HG02798 (cell line): ENCODE results near the gene ERN1.

Experiments
- ATAC-seq: cut with Tn5 transposase; IDR thresholded peaks from one replicate; pipeline ENCODE4 v1.9.1; 2021; ENCODE audit warnings: mild to moderate bottlenecking; ENCODE audit not compliant: unreplicated experiment, poor library complexity

The ERN1 gene

DNA sequence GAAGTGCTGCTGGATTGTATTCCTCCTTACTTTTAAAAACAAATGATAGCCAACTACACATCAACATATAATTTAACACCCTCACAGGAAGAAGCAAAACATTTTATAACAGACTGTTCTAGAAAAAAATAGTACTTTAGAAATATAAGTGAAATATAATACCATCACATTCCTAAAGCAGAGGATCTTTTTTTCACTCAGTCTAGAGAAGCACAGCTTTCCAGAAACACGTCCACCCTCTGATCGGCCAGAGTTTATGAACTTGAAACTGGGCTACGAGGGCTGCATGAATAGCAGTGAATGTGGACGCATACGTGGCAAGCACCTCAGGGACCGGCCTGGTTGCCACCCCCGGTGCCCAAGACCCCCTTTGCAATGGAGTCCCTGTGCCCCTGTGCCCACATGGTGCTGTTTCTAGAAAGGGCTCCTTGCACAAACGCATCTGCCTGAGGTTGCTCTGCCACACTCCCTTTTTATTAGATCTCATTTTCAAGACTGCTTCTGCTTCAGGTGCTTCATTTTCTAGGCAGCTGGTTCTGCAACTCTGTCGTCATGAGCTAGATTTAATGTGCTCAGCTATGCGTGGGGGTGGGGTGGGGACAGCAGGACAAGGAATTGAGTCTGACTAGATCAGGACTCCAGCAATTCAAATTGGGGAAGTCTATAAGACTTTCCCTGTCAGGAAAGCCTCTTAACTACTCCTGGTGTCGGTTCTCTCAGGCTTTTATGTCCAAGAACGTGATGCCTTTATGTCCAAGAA, 29.1 kb upstream of the ERN1 start:
- ATAC-seq, result no peak

- ATAC-seq, result no peak
Measured at GRCh38 chr17:64158406-64158805, 28.5 kb upstream of the ERN1 start.

DNA sequence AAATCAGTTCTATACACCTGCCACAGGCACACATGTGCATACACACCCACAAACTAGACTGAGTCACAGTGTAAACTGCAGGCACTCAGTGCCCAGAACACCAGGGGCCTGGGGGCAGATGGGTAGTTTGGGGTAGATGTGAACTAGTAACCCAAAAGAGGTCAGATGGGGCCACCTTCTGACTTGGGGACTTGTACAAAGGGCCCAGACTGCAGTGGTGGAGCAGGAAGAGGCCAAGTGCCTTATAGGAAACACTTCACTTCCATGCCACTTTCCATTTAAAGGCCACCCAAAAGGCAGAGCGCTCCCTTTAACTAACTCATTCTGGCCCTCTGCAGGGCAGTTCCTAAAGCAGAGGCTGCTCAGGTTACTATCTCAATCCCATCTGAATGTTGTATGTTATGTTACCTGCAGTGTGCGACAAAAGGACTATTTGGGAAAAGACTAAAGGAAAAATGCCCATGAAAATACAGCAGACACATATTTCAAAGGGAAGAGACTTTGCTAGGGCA, 27.8 kb upstream of the ERN1 start:
- ATAC-seq, result no peak

DNA sequence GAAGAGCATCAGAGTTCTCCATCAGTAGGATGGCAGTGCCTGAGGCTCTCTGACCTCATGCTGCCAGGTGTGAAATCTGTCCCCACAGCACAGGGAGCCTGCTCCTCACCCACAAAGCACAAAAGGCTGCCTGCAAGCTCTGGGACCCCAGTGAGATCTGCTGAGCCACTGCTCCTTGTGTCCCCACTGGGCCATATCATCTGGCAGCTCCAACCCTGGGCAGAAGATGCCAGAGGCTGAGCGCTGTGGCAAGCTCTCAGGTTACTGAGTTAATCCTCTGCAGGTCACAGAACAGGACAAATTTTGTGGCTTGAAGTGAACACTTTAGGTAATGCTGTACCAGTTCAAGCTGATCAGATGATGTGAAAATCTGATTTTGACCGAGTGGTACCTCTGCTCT, 26.7 kb upstream of the ERN1 start:
- no peak for ATAC-seq

DNA sequence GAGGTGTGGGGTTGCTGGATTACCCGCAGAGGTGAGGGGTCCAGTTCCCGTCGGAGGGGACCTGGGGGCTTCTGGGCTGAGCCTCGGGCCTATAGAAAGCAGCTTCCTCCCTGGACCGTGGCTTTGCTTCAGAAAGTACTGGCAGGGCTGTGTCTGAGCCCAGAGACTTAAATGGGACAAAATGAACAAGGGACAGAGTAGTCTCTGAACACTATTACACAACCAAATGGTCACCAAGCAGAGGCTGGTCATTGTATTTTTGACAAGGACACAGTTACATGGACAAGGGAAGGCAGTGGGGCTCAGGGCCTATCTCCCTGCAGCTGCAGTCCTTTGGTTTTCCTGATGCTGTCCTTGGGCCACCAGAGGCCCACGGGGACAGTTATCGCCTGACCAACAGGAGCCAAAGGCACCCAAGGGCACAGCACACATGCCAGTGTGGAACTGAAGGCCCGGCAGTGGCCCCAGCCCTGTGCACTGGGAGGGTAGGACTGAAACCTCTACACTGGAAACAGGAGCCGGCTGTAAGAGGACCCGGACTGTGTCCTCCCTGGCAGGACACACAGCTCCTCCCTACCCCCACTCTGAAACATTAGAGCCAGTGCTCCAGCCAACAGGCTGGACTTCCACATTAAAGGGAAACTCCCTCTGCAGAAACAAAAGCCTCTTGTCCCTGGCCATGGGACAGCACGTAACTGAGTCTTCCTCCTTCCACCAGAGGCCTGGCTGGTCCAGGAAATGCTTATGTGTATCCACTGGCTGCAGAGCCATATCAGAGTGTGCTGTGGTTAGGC, 26.0 kb upstream of the ERN1 start:
- no peak for ATAC-seq

DNA sequence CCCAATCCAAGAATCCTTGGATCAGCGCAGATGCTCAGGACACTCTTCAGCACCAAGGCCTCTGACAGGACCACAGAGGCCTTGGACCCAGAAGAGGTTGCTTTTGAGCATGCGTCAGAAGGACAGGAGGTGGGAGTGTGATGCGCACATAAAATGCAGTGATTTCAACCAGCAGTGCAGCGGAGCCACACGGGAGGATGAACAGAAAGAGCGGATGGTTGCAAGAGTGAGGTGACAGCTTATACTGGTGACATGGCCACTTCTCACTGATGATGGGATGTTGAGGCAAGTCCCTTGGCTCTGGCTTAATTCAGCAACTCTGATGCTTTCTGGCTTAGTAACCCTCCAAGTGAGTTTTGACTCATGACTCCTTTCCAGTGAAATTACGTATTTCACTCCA, 25.2 kb upstream of the ERN1 start:
- ATAC-seq, result no peak

- ATAC-seq, result no peak
Measured at GRCh38 chr17:64154717-64155116, 24.8 kb upstream of the ERN1 start.

DNA sequence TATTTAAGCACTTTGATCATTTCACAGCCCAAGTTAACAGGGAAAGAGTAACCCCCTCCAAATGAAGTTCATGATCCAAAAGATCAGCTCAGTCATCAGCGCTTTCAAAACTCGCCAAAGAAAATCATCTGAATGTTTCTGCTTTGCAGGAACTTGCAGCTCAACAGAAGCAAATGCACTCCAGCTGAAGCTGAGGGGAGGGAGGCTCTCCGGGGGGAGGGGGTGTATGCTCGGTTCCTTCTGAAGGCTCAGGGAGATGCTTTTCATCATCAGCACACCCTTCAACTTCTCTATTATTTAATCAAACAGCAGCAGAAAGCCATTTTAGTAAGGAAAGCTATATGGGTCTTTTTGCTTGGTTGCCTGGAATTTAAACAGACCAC, 24.4 kb upstream of the ERN1 start:
- no peak for ATAC-seq

DNA sequence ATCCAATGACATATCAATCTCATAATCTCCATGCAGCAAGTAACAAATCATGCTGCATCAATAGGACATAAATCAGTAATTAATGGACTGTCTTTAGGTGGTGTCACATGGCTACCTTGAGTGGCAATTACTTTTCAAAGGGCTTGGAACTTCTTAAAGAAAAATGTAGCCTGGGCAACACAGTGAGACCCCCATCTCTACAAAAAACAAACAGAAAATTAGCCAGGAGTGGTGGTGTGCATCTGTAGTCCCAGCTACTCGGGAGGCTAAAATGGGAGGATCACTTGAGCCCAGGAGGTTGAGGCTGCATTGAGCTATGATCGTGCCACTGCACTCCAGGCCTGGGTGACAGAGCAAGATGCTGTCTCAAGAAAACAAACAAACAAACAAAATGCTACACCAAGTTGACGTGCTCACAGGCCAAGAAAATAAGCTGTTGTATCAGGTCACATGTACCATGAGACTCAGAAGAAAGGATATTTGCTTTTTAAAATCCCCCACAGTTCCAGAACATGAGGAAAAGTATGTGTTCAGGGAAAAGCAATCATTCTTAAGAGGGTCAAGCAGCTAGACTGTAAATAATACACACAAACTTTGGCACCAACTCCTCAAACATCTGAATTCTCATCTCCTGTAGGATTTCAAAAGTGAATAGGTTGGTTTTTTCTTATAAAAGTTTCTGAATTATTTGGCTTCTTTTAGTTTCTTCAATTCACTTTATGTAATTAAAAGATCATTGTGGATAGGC, 23.8 kb upstream of the ERN1 start:
- ATAC-seq, result no peak

DNA sequence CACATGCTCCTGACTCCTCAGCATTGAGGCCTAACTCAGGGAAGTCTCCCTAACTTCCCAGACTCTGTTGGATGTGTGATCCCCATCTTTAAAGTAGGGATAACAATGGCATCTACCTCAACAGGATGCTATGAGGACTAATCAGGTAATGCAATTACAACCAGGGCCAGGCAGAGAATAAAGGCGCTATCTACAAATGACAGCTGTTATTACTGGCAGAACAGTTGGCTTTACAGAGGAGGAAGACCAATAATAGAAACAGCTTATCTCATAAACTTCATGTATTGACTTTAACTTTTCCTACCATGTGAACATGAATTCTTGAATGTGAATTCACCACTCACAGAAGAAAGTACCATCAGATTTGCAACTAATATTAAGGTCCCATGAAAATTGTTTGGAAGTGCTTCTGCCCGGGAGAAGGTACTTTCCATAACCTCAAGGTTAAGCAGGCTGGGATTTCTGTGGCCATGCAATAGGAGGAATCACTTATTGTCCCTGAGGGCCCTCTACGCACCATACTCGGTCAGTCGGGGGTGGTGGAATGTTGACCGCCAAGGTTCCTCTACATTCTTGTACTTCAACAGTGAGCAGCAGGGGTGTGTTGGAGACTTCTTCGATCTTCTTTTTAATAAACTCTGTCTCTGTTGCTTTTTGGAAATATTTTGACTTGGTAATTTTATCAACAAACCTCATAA, 22.6 kb upstream of the ERN1 start:
- no peak for ATAC-seq

- ATAC-seq, result no peak
Measured at GRCh38 chr17:64151016-64151368, 21.0 kb upstream of the ERN1 start.

DNA sequence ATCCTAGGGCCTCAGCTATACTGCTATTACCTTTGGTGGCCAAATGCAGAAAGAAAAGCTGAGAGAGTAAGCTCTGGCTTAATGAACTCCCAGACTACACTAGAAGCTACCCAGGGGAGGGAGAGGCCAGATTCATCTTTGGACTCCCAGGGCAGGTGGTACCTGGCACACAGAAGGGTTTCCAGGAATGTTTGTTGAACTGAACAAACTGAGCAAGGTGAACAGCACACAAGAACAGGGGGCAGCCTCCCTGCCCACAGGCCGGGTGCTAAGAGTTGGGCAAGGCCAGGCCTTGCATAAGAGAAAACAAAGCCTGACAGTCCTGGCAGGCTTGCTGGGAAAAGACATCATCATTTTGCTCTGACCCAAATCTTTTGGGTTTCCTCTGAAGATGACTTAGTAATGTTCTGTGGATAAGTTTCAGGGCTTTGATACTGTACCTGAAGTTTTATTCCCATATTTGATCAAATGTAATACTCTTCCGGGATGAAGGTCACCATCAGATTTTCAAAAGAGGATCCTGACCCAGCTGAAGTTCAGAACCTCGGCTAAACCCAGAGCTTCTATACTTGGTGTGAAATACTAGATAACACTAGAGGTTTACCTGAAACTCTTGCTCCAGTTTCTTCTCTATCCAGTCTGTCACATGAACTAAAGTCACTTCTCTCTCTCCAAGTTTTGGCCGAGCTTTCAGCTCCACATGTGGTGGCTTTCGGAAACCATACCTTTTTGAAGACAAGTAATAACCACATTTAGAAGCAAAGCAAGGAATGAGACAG, 20.5 kb upstream of the ERN1 start:
- ATAC-seq, result no peak

DNA sequence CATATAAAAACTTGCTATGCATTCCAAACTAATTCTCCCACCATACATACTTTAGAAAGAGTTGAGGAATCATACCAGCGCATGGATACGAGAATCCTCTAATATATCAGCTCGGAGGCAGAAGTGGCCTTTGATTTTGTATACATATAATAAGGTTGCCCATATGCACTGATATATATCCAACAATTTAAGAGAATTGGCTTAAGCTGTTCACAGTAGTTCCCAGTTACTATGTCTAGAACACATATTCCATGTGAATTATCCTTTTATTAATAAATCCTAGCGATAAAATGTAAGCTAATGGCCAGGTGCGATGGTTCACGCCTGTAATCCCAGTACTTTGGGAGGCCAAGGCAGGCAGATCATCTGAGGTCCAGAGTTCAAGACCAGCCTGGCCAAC, 19.3 kb upstream of the ERN1 start:
- ATAC-seq, result no peak

DNA sequence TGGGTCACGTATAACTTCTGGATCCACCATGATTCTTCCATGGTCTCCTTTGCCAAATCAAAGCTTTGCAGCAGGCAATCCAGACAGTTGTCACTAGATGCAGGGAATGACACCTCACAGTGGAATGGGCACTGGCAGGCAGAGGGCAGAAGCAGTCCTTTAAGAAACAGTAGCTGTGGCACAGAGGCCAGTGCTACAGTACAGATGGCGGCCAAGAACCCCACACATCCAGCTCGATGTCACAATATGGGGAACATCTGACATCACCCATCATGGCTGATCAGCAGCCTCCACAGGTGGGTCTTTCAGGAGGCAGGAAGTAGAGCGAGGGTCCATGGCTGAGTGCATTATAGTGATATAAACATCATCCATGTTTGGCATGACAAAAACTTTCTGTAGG, 18.8 kb upstream of the ERN1 start:
- no peak for ATAC-seq

GRCh38 chr17:64148017-64148631, 18.2 kb upstream of the ERN1 start:
- no peak for ATAC-seq

- no peak for ATAC-seq
Measured at GRCh38 chr17:64147110-64148016, 17.4 kb upstream of the ERN1 start.

DNA sequence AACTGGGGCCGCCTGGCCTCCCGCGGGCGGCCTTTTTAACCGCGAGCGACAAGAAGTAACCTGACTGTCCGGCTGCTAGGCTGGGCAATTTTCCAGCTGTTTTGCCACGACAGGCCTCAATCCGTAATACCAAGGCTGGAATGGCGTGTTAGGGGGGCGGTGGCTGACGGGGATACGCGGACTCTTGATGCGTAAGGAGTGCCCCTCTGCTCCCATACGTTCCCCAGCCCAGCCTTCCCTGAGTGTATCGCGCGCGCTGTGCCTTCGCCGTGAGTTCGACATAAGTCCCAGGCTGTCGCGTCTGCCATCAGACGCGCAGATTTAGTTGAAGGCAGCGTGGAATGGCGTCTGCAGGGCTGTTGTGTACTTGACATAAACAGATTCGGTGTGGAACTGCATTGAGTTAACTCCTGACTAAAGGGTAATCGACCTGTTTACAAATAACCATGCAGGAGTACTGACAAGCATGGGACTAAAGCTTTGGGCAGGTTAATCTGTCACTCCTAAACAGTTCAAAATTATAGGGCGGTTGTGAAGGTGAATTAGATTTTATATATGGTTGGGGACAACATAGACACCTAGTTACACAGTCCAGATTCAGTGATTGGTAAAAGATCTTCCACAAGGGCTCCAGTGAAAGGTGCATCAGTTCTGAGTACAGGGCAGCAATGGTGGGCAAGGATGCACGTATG, 16.6 kb upstream of the ERN1 start:
- ATAC-seq, result peak; percentile 14
